ENCODE results near the gene TRRAP.
"Not testable (repeated sequence)": the region's sequence is repeated elsewhere in the genome, so short reads cannot be mapped to it uniquely, and the experiment has no call there.

Gene TRRAP

DNA sequence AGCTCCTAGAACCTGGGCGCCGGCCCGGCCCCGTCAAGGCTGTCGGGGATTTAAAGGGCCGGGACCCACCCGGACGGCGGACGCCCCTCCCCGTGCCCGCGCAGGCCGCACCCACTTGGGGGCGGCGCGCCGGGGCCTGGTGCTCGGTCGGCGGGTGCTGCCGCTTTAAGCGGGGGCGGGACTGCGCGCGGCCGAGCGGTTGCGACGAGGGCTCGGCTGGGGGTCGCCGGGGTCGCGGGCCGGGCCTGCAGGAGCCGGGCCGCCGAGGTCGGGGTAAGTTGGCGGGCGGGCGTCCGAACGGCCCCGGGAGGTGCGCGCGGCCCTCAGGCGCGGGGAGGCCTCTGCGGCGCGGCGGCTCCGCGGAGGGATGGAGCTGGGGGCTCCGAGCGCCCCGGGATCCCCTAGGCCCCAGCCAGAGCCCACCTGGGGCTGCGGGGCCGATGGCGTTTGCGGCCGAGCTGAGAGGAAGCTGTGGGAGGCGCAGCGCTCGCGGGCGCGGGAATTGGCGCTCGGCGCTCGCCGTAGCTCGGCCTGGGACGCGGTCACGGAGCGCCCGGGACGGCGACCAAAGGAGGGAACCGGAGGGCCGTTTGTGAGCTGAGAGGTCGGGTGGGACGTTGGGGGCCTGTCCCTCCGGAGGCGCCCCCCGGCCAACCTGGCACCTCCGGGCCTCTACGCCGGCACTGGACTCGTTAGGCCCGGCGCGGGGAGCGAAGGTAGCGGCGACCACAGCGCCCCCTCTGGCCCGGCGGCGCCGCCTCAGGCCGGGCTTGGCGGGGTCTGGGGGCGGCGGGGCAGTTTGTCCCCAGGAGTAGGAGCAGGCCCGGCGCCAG is at the start of gene TRRAP:
Gene TRRAP (plus strand): TSS at position 168 of the 833 bp plus-strand sequence. CDS start 2,619 bp downstream, outside the sequence.
- DNase-seq, result peak; percentile 48 to 62

DNA sequence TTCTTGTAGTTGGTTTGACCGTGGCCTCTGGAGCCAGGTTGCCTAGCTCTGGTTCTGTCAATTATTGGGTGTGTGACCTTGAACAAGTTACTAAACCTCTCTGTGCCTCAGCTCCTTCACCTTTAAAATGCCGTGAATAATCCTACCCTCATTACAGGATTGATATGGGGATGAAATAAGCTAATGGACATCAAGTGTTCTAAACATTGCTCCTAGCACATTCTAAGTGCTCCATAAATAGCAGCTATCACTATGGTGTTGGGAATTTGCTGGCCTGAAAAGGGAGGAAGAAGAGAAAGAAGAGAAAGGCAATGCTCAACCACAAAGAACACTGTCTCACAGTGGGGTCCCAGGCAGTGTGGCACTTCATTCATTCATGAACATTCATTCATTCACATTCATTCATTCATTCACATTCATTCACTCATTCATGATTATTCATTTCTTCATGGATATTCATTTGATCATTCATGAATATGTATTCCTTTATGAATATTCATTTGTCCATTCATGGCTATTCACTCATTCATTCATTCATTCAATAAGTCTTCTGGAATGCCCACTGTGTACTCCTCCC is 47.3 kb upstream of the TRRAP start:
- no peak for DNase-seq

DNA sequence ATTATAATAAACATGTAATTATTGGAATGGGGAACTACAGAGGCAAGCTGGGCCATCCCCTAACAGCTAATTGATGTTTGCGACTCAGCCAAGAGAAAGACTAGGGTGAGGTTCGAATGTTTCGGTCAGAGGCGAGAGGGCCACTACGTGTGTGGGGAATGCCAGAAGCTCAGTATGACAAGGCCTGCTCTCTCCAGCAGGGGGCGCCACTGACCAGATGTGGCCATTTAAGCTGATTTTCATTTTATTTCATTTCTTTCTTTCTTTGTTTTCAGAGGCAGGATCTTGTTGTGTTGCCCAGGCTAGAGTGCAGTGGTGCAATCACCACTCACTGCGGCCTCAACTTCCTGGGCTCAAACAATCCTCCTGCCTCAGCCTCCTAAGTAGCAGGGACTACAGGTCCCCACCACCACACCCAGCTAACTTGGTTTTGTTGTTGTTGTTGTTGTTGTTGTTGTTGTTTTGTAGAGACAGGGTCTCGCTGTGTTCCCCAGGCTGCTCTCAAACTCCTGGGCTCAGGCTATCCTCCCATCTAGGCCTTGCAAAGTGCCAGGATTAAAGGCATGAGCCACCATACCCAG is 46.6 kb upstream of the TRRAP start:
- DNase-seq, result peak in 1 of 2 experiments; percentile 24

DNA sequence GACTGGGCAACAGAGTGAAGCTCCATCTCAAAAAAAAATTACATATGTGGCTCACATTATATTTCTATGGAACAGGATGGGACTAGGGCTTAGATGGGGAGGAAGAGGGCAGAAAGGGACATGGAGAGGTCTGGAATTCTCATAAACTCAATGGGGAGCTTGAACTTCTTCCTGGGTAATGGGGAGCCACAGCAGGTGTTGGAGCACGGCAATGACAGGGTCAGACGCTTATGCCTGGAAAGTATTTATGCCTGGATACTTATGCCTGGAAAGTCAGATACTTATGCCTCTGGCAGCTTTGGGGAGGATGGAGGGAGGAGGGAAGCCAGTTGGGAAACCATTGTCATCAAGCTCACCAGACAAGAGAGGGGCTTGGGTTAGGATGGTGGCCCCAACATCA is 45.3 kb upstream of the TRRAP start:
- no peak for DNase-seq

DNA sequence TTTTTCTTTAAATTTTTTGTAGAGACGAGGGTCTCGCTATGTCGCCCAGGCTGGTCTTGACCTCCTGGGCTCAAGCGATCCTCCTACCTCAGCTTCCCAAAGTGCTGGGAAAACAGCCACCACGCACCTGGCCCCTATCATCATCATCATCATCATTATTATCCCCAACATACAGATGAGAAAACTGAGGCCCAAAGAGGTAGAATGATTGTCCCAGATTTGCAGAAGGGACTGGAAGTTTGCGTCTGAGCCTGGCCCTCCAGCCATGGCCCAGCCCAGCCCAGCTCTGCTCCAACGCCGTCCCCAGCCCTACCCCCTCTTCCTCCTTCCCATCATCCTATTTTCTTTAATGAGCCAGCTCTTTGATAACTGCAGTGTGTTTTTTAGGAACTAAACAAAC is 43.4 kb upstream of the TRRAP start:
- no peak for DNase-seq

DNA sequence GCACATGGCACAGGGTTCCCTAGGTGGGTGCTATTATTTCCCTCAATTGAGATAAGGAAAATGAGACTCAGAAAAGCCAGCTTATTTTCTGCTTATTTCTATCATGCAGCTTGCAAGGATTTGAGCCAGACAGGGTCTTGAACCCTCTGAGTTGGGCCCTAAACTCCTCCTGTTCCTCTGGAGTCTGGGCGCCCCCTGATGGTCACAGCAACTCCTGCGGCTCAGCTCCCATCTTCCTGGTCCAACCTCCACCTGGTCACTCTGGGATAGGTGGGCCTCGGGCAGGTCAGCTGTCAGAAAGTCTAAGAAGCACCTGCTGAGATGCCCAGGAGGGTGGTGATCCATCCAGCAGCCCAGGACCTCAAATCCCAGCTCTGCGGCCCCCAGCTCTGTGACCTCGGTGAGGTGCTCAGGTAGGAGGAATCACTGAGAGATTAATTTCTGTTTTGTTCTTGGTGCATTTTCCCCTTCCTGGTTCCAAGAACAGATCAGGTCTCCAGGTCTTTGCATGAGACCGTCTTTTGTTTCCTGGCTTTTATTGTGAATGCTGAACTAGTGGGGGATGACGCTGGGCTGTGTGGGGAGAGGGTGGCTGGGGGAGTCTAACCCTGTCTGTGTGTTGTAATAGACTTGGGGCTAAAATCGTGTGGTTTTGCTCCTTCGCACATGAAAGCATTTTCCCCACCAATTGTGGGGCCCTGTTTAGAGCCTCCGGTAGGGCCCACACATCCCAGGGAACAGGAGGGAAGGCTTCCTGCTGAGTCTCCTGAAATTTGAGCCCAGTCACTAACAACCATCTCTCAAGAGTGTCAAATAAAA is 41.3 kb upstream of the TRRAP start:
- peak; percentile 0 to 4 for DNase-seq

DNA sequence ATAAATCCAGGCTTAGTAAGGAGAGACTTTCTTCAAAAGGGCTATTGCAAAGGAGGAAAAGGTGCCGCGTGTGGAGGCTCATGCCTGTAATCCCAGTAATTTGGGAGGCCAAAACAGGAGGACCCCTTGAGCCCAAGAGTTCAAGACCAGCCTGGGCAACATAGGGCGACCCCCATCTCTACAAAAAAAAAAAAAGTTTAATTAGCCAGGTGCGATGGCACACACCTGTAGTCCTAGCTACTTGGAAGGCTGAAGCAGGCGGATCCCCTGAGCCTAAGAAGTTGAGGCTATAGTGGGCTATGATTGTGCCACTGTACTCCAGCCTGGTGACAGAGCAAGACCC is 40.7 kb upstream of the TRRAP start:
- no peak for DNase-seq

DNA sequence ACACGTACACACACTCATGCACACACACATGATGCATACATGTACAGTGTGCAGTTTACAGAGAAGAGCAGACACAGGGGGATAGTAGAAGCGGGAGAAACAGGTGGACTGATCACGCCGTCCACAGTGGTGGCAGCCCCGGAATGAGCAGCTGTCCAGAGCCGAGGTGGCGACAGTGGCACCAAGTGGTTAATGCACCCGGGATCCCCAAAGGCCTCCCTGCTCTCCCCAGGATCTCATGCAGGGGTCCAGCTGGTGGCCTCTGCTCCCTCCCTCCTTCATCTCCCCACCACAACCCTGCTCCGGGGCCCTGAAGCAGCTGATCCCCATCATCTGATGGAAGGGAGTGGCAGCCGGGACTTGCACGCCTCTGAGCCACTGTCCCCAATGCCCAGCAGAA is 38.2 kb upstream of the TRRAP start:
- no peak for DNase-seq

DNA sequence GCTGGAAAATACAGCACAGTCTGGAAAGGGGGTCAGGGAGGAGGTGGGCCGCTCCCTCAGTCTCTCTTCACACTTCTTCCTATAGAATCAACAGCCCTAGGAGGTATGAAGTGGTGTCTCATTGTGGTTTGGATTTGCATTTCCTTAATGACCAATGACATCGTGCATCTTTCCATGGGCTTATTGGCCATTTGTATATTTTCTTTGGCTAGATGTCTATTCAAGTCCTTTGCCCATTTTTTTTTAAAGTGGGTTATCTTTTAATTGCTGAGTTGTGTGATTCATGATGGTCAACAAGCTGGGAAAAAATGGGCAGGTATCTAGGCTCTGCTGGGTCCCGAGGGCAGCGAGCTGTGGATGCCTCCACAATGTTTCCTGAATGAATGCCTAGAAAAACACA is 37.6 kb upstream of the TRRAP start:
- DNase-seq, result no peak

DNA sequence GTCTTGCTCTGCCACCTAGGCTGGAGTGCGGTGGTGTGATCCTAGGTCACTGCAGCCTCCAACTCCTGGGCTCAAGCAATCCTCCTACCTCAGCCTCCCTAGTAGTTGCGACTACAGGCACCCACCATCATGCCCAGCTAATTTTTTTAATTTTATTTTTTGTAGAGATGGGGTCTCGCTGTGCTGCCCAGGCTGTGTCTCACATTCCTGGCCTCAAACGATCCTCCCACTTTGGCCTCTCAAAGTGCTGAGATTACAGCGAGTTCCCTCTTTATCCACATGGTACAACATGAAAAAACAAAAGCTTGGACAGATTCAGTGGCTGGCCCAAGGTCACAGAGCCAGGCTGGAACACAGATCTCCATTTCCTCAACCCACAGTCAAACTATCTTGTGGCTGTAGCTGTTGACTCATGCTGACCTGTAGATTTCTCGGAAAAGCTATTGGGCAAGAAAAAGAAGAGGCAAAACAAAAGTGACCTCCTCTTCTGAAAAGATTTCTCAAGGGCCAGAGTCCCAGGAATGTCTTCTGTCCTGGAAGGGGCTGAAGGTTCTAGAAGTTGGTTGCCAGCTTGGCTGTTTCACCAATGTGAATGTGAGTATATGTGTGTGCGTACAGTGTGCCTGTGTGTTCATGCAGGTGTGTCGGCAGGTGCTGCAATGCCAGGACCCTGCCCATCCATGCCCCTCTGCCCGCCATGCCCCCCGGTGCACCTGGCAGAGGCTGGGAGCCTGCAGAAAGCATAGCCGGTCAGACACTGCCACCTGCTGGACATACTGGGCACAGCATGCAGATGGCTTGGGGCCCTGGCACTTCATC is 36.9 kb upstream of the TRRAP start:
- DNase-seq, result peak; percentile 9 to 16

DNA sequence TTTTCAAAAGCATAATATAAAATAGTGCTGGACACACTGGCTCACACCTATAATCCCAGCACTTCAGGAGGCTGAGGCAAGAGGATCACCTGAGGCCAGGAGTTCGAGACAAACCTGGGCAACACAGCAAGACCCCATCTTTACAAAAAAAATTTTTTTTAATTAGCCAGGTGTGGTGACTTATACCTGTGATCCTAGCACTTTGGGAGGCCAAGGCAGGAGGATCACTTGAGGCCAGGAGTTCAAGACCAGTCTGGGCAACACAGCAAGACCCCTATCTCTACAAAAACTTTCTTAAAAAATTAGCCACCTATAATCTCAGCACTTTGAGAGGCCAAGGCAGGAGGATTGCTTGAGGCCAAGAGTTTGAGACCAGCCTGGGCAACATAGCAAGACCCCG is 35.8 kb upstream of the TRRAP start:
- DNase-seq, result not testable (repeated sequence)

DNA sequence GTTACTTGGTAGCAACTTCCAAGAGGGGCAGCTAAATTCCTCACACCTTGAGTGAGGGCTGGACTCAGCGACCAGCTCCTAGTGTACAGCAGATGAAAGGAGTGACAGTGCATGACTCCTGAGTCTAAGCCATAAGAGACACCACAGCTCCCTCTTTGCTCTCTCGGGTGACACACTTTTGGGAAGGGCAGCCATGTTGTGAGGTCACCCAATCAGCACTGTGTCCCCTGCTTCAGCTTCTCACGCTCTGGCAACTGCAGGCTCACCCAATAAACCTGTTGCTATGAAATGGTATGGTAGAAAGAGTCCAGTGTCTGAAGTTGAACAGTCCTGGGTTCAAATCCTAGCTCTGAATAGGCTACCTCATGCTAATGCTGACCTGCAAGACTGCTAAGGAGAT is 29.4 kb upstream of the TRRAP start:
- no peak for DNase-seq

DNA sequence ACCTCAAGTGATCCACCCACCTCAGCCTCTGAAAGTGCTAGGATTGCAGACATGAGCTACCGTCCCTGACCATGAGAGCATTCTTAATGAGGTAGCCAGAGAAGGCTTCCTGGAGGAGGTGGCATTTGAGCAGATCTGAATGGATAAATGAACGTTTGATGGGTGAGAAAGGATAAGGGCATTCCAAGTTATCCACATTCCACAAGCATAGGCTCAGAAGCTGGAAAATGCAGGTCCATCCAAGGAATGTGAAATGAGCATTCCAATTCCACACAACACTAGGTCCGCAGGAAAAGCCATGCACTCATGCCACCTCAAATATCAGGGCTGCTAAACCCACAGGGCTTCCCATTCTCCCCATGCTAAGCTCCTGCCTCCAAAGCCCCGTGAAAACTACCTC is 25.5 kb upstream of the TRRAP start:
- DNase-seq, result no peak

DNA sequence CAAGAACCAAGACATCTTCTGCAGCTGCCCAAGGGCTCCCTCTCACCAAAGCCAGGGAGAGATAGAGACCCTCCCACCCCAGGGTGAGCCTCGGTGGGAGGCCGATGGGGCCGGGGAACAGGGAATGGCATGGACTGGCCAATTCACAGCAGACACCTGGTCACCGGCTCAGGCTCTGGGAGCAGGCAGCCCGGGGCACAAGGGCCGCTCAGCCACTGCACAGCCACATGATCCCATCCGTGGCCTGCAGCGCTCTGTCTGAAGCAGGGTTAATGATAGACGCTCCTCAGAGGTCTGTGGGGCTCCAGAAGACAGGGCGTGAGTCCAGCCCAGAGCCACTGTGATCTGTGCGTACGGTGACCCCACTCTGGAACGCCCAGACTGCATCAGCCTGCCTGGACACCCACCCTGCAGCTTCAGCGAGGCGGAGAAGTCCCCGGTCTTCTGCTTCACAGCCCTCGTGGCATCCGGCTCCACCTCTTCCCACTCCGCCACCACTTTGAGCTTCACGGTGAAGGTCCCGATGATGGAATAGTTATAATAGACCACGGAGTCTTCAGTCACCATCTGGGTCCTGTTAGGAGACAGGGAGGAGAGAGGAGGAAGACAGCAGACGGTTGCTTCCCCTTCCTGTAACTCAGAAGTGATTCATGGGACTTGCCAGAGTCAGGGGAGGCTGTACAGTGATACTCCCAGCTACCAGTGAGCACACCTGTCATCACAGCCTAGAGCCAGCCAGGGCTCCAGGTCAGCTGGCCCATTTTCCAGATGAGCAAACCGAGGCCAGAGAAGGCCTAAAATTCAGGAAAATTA is 22.5 kb upstream of the TRRAP start:
- DNase-seq, result no peak

DNA sequence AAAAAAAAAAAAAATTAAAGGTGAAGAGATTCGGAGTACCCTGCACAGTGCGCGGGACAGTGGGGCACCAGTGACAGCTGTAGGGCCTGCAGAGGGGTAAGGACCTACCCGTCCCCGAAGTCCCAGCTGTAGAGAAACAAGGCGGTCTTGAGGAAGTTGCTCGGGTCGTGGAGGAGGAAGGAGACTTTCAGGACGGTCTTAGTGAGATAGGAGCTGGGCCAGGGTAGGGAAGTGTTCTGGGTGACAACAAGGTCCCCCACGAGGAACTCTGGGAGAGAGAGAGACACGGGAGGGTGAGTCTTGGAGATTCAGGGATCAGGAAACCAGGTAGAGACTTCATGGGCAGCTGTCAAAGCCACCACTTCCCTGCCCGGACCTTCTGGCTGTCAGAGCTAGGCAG is 18.3 kb upstream of the TRRAP start:
- no peak for DNase-seq

DNA sequence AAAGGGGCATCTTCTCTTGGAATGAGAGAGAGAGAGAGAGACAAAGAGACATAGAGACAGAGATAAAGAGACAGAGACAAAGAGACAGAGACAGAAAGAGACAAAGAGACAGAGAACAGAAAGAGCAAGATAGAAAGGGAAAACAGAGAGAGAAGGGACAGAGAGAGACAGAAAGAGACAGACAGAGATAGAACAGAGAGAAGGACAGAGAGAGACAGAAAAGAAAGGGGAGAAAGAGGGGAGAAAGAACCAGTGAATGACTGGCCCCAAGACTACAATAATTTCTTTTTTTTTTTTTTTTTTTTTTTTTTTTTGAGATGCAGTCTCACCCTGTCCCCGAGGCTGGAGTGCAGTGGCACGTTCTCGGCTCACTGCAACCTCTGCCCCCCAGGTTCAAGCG is 16.1 kb upstream of the TRRAP start:
- no peak for DNase-seq

DNA sequence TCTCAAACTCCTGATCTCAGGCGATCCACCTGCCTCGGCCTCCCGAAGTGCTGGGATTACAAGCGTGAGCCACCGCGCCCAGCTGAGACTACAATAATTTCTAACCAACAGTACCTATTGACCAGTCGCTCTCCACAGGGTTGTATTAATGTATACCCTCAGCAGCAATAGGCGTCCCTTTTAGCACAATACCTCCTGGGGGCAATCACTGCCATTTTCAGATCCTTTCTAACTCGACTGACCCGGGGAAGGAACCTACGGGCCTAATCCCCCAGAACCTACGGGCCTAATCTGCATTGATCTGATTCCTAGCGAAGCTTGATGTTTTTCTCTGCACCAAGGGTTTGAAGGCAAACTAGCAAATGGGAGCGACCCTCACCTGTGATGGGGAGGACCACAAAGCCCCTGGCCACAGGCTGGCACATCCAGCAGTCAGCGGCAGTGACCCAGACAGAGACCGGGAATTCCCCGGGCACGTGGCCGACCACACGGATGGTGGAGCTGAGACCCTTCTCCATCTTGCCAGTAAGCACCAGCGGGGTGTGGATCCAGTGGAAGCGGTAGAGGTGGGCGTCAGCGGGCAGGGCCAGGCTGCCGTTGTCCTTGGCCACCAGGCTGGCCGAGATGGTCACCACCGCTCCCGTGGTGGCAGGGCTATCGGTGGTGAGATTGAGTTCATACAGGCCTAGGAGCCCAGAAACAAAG is 15.5 kb upstream of the TRRAP start:
- DNase-seq, result no peak

DNA sequence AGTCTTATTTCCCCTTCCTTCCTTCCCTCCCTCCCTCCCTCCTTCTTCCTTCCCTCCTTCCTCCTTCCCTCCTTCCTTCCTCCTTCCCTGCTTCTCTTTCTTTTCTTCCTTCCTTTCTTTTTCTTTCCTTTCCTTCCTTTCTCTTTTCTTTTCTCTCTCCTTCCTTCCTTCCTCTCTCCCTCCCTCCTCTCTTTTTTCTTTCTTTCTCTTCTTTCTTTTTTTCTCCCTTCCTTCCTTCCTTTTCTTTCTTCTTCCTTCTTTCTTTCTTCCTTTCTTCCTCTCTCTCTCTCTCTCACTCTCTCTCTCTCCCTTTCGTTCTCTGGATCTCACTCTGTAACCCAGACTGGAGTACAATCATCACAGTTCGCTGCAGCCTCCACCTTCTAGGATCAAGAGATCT is 14.7 kb upstream of the TRRAP start:
- DNase-seq, result no peak

DNA sequence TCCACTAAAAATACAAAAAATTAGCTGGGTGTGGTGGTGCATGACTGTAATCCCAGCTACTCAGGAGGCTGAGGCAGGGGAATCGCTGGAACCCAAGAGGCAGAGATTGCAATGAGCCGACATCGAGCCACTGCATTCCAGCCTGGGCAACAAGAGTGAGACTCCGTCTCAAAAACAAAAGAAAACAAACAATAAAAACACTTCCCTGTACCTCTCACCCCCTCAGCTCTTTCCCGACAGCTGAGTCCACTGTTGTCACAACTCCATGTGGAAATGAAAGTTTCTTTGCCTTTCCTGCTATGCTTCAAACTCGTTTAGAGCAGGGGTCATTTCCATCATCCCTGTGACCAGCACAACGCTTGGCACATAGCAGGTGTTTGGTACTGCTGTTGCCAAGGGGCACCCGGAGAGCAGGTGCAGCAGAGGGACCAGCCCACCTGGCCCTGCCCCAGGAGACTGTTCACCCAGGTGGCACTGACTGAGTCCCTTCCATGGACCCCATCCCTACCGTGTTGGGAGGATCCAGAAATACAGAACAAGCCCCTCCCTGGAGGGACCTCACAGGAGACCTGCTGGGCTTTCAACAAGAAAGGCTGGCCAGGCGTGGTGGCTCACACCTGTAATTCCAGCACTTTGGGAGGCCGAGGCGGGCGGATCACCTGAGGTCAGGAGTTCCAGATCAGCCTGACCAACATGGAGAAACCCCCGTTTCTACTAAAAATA is 13.4 kb upstream of the TRRAP start:
- no peak for DNase-seq

DNA sequence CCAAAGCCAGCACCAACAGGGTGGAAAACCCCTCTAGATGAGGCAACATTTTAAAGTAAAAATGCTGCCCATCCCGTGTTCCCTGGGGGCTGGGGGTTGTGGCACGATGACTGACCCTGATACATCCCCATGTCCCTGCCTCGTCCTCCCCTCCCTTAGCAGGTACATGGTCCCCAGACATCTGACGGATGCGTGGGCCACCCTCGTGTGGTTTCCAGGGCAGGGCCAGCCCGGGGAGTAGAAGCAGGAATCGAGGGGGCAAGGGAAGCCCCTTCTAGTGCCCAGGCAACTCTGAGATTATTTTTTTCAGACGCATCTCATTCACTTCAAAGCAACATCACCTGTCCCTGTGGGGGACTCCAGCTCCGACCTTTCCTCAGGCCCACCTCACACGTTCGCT is 12.0 kb upstream of the TRRAP start:
- no peak for DNase-seq
